T-helper 1 cell treated with Interleukin-12 subunit alpha and Interleukin-12 subunit beta and Interleukin-4 antibody, amounts not matched to agents 30 μg/mL and 1 μg/mL, for 36 hours (primary cell): ENCODE measurements around the gene DLG4.
"Not testable (repeated sequence)": the region's sequence is repeated elsewhere in the genome, so short reads cannot be mapped to it uniquely, and the experiment has no call there.

ENCODE experiments used
- H3K27ac Mint-ChIP-seq: one replicate; pipeline ENCODE4 v1.8.0; 2021; ENCODE audit warnings: mild to moderate bottlenecking, mixed read lengths
- H3K27me3 Mint-ChIP-seq: one replicate; pipeline ENCODE4 v1.8.0; 2021; ENCODE audit warnings: low read depth, mixed read lengths
- H3K36me3 Mint-ChIP-seq: one replicate; pipeline ENCODE4 v1.8.0; 2021; ENCODE audit warnings: low read depth, mixed read lengths
- H3K4me1 Mint-ChIP-seq: one replicate; pipeline ENCODE4 v1.8.0; 2021; ENCODE audit warnings: low read depth, mixed read lengths
- H3K4me3 Mint-ChIP-seq: one replicate; pipeline ENCODE4 v1.8.0; 2021; ENCODE audit warnings: mild to moderate bottlenecking, moderate library complexity, mixed read lengths
- H3K9me3 Mint-ChIP-seq: one replicate; pipeline ENCODE4 v1.8.0; 2021; ENCODE audit warnings: mixed read lengths

The DLG4 gene

GRCh38 chr17:7167832-7168231 is 51.8 kb downstream of the DLG4 start:
- Mint-ChIP-seq H3K4me3 (no peak overlapping the region), H3K27me3 (peaks cover 6% of the 10 kb centered on the region), H3K9me3 (no peaks in the 10 kb centered on the region), H3K4me1 (peaks cover 4% of the 10 kb centered on the region), H3K27ac (no peak overlapping the region), H3K36me3 (no peaks in the 10 kb centered on the region)

GRCh38 chr17:7166873-7167272 is 52.8 kb downstream of the DLG4 start:
- peaks cover 4% of the 10 kb centered on the region for H3K4me1 Mint-ChIP-seq
- H3K27ac Mint-ChIP-seq: no peak overlapping the region
- no peaks in the 10 kb centered on the region for H3K9me3 Mint-ChIP-seq
- H3K36me3 Mint-ChIP-seq: no peaks in the 10 kb centered on the region
- peaks cover 3% of the 10 kb centered on the region for H3K27me3 Mint-ChIP-seq
- no peak overlapping the region for H3K4me3 Mint-ChIP-seq

GRCh38 chr17:7159571-7159970 is 60.1 kb downstream of the DLG4 start:
- not testable (repeated sequence) for H3K4me3 Mint-ChIP-seq, H3K4me1 Mint-ChIP-seq, H3K9me3 Mint-ChIP-seq, H3K36me3 Mint-ChIP-seq, H3K27ac Mint-ChIP-seq
- H3K27me3 Mint-ChIP-seq: peaks cover 22% of the 10 kb centered on the region

- H3K4me1 Mint-ChIP-seq, H3K9me3 Mint-ChIP-seq, H3K27ac Mint-ChIP-seq, H3K36me3 Mint-ChIP-seq, H3K4me3 Mint-ChIP-seq: not testable (repeated sequence)
- H3K27me3 Mint-ChIP-seq: peaks cover 31% of the 10 kb centered on the region
Observed at GRCh38 chr17:7158424-7158823, 61.2 kb downstream of the DLG4 start.

- H3K4me3 Mint-ChIP-seq: no peak overlapping the region
- H3K4me1 Mint-ChIP-seq: peaks cover 2% of the 10 kb centered on the region
- H3K36me3 Mint-ChIP-seq: no peaks in the 10 kb centered on the region
- no peaks in the 10 kb centered on the region for H3K9me3 Mint-ChIP-seq
- no peak overlapping the region for H3K27ac Mint-ChIP-seq
- peaks cover 46% of the 10 kb centered on the region for H3K27me3 Mint-ChIP-seq
Observed at GRCh38 chr17:7156342-7156940, 63.2 kb downstream of the DLG4 start.

- no peaks in the 10 kb centered on the region for H3K4me1 Mint-ChIP-seq
- H3K27ac Mint-ChIP-seq: no peak overlapping the region
- peaks cover 11% of the 10 kb centered on the region for H3K27me3 Mint-ChIP-seq
- H3K9me3 Mint-ChIP-seq: no peaks in the 10 kb centered on the region
- H3K4me3 Mint-ChIP-seq: no peak overlapping the region
- H3K36me3 Mint-ChIP-seq: no peaks in the 10 kb centered on the region
Observed at GRCh38 chr17:7147772-7148171, 71.9 kb downstream of the DLG4 start.

GRCh38 chr17:7146115-7146514 is 73.5 kb downstream of the DLG4 start:
- H3K27me3 Mint-ChIP-seq: no peaks in the 10 kb centered on the region
- H3K4me3 Mint-ChIP-seq: no peak overlapping the region
- no peaks in the 10 kb centered on the region for H3K36me3 Mint-ChIP-seq
- H3K27ac Mint-ChIP-seq: no peak overlapping the region
- H3K4me1 Mint-ChIP-seq: no peaks in the 10 kb centered on the region
- no peaks in the 10 kb centered on the region for H3K9me3 Mint-ChIP-seq

GRCh38 chr17:7144213-7144612 is 75.4 kb downstream of the DLG4 start:
- no peak overlapping the region for H3K4me3 Mint-ChIP-seq
- no peaks in the 10 kb centered on the region for H3K36me3 Mint-ChIP-seq
- no peak overlapping the region for H3K27ac Mint-ChIP-seq
- no peaks in the 10 kb centered on the region for H3K9me3 Mint-ChIP-seq
- H3K27me3 Mint-ChIP-seq: no peaks in the 10 kb centered on the region
- no peaks in the 10 kb centered on the region for H3K4me1 Mint-ChIP-seq

GRCh38 chr17:7141824-7142223 is 77.8 kb downstream of the DLG4 start:
- H3K27me3 Mint-ChIP-seq: peaks cover 4% of the 10 kb centered on the region
- no peaks in the 10 kb centered on the region for H3K36me3 Mint-ChIP-seq
- no peaks in the 10 kb centered on the region for H3K4me1 Mint-ChIP-seq
- H3K4me3 Mint-ChIP-seq: no peak overlapping the region
- no peak overlapping the region for H3K27ac Mint-ChIP-seq
- no peaks in the 10 kb centered on the region for H3K9me3 Mint-ChIP-seq

GRCh38 chr17:7139400-7139799 is 80.2 kb downstream of the DLG4 start:
- Mint-ChIP-seq H3K36me3 (no peaks in the 10 kb centered on the region), H3K4me3 (no peak overlapping the region), H3K27ac (no peak overlapping the region), H3K27me3 (peaks cover 12% of the 10 kb centered on the region), H3K4me1 (no peaks in the 10 kb centered on the region), H3K9me3 (no peaks in the 10 kb centered on the region)

GRCh38 chr17:7138800-7139381 is 80.7 kb downstream of the DLG4 start:
- Mint-ChIP-seq H3K9me3 (no peaks in the 10 kb centered on the region), H3K27ac (no peak overlapping the region), H3K4me1 (no peaks in the 10 kb centered on the region), H3K4me3 (no peak overlapping the region), H3K27me3 (peaks cover 12% of the 10 kb centered on the region), H3K36me3 (no peaks in the 10 kb centered on the region)

GRCh38 chr17:7137171-7137943 is 82.3 kb downstream of the DLG4 start:
- H3K9me3 Mint-ChIP-seq: no peaks in the 10 kb centered on the region
- H3K27ac Mint-ChIP-seq: no peak overlapping the region
- peaks cover 12% of the 10 kb centered on the region for H3K27me3 Mint-ChIP-seq
- H3K4me3 Mint-ChIP-seq: no peak overlapping the region
- H3K36me3 Mint-ChIP-seq: no peaks in the 10 kb centered on the region
- H3K4me1 Mint-ChIP-seq: peaks cover 12% of the 10 kb centered on the region
